Mucosa of gallbladder (tissue), 1 donor: Measurements from ENCODE around the gene BDH1. TPM values are rescaled to one million over a fixed set of nuclear protein-coding genes. Genes with fewer than 3 reads are reported as not detected.

Experiments
- DNase-seq: peaks from one replicate; pipeline ENCODE4 v3.0.0-alpha.2; 2020; ENCODE audit warnings: low spot score
- total RNA-seq: library from RNA; stranded (reverse); gene quantifications from one replicate; pipeline ENCODE4 v1.2.1, GENCODE V29; 2021
- donor health status: DM: no; HTN: no; CAD: no.

The BDH1 gene
- total RNA-seq, 1 donor from 2014 or later, result 62.8 TPM

DNA sequence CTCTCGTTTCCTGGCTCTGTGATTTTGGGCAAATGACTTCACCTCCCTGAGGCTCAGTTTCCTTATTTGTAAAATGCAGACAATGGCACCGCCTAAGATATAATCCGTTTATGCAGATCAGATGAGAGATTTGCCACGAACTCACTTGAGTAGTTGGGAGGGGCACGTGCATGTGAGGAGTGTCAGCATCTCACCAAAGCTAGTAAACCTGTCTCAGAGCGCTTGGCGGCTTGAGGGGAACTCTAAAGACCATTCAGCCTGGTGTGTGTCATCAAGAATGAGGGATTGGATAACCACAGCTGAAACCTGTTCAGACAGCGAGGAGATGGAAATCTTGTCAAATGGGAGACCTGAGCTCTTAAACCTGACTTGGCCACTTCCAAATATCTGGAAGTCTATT is 48.7 kb downstream of the BDH1 start:
- DNase-seq, result no peak

GRCh38 chr3:197505796-197506548 is 49.8 kb downstream of the BDH1 start:
- no peak for DNase-seq

DNA sequence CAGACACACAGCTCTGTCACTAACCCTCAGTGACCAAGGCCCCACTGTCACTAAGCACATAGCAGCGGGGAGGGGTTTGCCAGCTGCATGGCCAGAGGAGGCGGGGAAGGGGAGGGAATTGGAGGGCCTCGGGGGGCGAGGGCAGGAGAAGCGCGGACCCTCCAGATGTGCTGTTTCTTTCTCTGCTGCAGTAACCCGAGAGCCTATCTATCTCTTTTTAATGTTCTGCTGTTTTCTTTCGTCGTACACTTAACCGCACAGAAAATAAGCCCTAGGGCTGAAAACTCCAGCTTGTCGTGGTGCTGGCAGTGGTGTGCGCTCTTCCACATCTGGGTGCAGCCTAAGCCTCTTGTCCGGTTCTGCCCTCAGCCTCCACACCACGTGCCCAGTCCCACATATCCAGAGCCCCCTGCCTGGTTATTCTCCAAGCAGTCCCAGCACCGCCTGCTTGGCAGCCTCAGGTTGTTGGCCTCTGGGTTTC is 51.1 kb downstream of the BDH1 start:
- DNase-seq, result no peak

GRCh38 chr3:197504229-197504628 is 51.5 kb downstream of the BDH1 start:
- no peak for DNase-seq

DNA sequence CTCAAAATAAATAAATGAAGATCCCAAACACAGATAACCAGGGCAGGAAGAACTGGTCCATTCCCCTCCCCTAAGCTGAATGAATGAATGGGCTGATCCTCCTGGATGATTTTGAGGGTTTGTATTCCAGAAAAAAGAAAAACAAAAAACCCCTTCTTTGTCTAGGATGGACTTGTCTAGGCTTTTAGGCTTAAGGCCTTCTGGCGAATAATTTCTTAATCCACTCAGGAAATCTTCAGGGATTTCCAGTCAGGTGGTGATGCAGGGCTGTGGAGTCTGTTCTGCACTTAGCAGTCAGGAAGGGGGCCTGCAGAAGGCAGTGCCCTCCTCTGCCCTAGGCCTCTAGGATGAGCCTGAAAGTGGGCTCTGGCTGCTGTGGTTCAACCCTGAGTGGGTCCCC is 52.1 kb downstream of the BDH1 start:
- DNase-seq, result no peak

DNA sequence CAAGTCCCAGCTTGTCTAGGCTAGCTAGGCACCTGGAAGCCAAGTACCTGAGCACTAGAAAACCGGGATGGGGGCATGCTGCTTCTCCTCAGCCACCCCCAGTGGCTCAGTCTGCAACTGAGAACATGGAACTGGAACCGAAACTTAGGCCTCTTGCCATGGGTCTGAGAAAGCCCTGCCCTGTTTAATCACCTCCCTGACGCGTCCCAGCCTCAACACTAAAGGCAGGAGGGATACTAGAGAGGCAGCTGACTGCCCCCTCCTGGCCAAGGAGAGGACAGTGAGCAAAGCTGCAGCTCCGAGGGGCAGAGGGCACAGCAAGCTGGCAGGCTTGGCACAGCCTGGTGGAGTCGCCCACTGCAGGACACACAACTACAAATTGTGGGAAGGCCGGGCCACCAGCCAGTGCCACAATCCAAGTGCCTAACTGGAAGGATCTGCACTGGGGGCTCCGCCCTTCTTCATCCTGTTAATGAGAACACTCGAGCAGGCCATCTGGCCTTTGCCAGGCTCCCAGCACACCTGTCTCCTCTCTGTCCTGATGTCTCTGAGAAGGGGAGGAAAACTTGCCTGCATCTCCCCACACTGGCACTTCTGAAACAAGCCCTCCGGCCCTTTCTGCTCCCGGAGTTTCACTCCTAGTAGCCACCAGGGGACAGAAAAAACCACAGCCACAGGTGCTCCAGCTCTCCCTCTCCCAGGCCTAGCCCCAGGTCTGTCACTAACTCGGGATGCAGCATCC is 53.7 kb downstream of the BDH1 start:
- peak; percentile 55 for DNase-seq

DNA sequence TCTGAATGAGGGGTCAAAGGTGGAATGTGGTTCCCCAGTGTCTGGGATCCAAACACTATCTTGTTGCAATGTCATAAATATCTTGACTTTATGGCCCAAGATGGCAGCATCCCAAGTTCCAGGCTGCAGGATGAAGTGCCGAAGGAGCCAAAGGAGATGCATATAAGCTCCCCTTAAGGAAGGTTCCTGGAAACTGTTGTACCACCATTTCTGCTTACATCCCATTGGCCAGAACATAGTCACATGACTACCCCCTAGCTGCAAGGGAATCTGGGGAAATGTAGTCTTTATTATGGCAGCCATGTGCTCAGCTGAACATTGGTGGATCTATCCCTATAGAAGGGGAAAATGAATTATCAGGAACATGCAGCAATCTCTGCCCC is 54.3 kb downstream of the BDH1 start:
- no peak for DNase-seq

DNA sequence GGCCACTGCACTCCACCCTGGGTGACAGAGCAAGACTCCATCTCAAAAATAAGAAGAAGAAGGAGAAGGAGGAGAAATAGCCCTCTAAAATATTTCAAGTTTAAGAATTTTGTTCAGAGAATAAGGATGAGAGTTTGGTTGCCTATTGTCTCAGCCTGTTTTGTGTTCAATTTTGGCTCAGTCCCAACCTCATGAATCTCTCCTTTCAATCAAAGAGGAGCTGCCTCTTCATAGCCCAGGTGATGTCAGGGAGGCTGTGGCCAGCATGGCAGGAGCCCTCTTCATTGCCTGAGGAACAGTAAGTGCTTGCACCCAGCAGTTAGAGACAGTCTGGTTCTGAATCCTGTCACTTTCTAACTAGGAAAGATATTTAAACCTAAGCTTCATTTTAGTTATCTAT is 55.0 kb downstream of the BDH1 start:
- DNase-seq, result no peak

DNA sequence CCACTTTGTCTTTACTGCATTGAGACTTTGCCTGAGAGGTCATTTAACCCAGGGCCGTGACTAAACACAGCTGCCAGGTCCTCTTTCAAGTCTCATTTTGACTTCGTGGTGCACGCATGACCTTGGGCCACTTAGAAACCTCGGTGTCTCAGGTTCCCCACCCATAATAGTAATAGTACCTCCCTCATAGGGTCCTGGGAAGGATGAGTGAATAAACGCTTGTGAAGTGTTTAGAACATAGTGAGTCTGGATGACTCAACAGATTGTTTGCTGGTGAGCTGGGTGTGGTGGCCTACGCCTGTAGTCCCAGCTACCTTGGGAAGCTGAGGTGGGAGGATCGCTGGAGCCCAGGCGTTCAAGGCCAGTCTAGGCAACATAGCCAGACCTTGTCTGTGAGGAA is 56.3 kb downstream of the BDH1 start:
- no peak for DNase-seq

- no peak for DNase-seq
Measured at GRCh38 chr3:197498499-197499241, 57.1 kb downstream of the BDH1 start.

DNA sequence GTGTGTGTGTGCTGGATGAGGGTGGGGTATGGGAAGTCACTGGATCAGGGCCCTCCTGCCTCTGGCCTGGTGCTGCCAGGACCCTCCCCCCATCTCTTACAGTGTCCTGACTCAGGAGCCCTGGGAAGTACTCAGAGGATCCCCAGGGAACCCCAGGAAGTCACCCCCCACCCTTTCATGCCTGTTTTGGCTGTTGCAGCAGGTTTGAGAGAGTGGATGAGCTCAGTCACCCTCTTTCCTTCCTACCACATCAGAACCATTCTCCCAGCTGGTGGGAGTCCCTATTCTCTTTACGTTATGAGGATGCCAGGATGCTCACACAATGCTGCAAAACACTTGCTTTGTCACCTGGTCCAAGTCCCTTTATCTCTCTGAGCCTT is 59.0 kb downstream of the BDH1 start:
- DNase-seq, result no peak

GRCh38 chr3:197495999-197496745 is 59.6 kb downstream of the BDH1 start:
- no peak for DNase-seq

DNA sequence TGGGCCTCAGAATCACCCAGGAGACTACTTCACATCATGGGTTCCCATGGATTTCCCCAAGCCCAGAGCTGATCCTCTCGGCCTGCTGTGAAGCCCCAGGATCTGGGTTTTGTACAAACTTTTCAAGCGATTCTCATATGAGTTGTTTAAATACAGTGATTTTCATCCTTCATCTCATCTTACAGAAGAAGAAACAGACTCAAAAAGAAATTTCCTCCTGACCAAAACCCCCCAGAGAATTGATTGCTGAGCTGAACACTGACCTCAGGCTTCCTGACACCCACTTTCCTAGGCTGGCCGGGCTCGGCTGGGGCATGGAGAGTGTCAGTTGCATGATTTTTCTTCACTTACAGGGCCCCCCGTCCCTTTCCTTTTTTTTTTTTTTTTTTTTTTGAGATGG is 60.3 kb downstream of the BDH1 start:
- no peak for DNase-seq

- DNase-seq, result no peak
Measured at GRCh38 chr3:197495059-197495455, 60.7 kb downstream of the BDH1 start.

- DNase-seq, result no peak
Measured at GRCh38 chr3:197494366-197495058, 61.3 kb downstream of the BDH1 start.

DNA sequence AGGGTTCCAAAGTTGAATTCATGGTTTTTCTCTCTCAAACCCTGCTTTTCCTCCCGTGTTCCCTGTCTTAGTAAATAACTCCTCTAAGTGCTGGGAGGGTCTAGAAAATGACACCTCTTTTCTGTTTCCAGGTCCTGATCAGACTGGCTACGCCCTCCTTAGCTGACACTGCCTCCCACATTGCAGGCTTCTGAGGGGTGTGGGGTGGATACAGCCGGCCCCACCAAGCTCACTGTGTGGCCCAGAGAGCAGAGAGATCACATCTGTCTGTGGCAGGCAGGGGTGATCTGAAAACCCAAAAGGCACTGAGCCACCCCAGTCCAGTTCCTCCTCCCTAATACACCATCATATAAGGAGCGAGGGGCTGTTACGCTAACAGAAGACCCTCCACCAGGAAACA is 62.7 kb downstream of the BDH1 start:
- DNase-seq, result no peak

GRCh38 chr3:197491923-197492664 is 63.7 kb downstream of the BDH1 start:
- no peak for DNase-seq

DNA sequence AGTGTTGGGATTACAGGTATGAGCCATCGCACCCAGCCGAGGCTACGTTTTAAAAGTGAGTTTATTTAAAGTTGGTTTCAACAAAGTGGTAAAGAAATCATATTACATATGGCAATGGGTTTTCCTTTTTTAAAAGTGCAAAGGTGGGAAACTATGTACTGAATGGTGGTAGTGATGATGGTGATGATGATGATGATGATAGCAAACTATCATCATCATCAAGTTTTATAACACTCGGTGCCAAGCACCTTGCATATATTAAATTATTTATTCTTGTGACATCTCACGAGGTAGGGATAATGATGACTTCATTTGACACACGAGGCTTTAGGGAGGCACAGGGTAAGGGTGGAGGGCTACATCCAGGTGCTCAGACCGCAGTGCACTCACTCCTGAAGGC is 64.3 kb downstream of the BDH1 start:
- no peak for DNase-seq

DNA sequence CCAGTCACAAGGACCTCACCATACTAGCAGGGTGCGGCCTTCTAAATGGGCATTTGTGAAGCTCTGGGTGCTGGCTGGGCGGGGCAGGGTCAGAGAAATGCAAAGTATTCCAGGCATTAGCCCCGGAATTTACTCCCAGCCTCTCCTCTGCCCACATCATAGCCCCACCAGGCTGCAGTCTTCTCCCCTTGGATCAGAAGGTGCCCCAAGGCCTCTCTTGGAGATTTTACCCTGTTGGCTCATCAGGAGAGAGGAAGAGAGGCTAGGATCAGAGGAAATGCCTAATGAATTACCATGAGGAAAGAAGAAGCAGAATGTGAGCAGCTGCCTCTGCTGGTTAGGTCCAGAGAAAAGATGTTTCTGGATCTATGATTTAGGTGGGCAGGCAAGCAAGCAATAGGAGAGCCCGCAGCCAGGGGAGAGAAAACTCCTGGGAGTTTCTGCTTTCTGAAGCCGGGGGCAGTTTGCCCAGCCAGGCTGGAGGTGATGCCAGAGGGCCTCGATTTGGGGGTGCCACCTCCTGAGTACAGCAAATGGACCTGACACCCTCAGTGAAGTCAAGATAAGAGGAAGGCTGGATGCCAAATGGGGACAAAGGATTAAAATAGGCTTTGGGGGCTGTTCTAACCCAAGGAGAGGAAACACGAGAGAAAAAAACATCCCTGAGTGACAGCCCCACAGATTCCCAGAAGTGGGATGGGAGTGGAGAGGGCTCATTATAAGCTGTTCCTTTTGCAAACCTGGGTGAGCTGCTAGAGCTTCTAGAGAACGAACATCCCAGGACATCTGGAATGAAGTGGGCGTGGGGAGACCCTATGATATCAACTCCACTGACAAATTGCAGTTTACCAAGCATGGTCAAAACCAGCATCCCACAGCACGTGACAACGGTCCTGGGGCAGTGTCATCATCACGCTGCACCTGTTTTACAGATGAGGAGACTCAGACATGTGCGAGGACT is 65.4 kb downstream of the BDH1 start:
- DNase-seq, result no peak
